Subcutaneous abdominal adipose tissue (tissue), 5 donors: ENCODE results near the gene KCNJ2.

Experiments
- H3K27ac ChIP-seq: one replicate; pipeline ENCODE4 v1.7.0; 2013; ENCODE audit warnings: low read depth, mild to moderate bottlenecking, inconsistent platforms, low read length, moderate library complexity
- H3K27me3 ChIP-seq, 5 donors: one replicate each; pipeline ENCODE4 v1.7.0; 2013; ENCODE audit warnings: low read length in 5 of 5, inconsistent platforms in 1 of 5; ENCODE audit not compliant: control insufficient read depth in 5 of 5, insufficient read depth in 4 of 5
- H3K36me3 ChIP-seq, 5 donors: one replicate each; pipeline ENCODE4 v1.7.0; 2013; ENCODE audit warnings: low read length in 5 of 5; ENCODE audit not compliant: control insufficient read depth in 5 of 5, insufficient read depth in 5 of 5
- H3K4me1 ChIP-seq, 5 donors: one replicate each; pipeline ENCODE4 v1.7.0; 2013; ENCODE audit warnings: low read length in 5 of 5, mild to moderate bottlenecking in 3 of 5, moderate library complexity in 1 of 5; ENCODE audit not compliant: control insufficient read depth in 5 of 5, insufficient read depth in 5 of 5
- H3K4me3 ChIP-seq, 5 donors: one replicate each; pipeline ENCODE4 v1.7.0; 2013; ENCODE audit warnings: low read length in 5 of 5, low read depth in 1 of 5
- H3K9ac ChIP-seq, 5 donors: one replicate each; pipeline ENCODE4 v1.7.0; 2013; ENCODE audit warnings: low read length in 5 of 5, mild to moderate bottlenecking in 4 of 5, moderate library complexity in 3 of 5
- H3K9me3 ChIP-seq, 5 donors: one replicate each; pipeline ENCODE4 v1.7.0; 2013; ENCODE audit warnings: low read length in 5 of 5; ENCODE audit not compliant: control insufficient read depth in 5 of 5
- donor health status: healthy.
- donor health status: healthy.
- donor health status: healthy.
- donor health status: healthy.
- donor health status: healthy.

Gene KCNJ2

DNA sequence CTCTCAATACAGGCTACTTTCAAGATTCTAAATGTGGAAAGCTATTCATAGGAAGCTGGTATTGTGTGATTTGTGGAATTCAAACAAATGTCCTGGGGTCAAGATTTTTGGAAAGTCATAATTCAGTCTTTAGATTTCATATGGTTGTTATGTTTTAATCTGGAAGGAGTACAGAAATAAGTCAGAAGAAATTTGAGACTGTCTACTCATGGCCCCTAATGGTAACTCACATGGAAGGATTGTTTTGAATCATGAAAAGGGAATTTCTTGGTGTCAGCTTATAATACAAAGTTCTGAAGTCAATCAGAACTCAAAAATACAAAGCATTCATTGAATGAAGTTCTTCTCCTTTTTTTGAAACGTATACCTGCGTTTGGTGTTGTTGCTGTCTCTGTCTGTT is 3.1 kb downstream of the KCNJ2 start:
- Histone ChIP-seq H3K27me3 (peaks cover 0 to 10% (median 5%) of the 10 kb centered on the region in 5 donors), H3K36me3 (peaks cover 0 to 15% (median 3%) of the 10 kb centered on the region in 5 donors), H3K27ac (no peak overlapping the region), H3K4me1 (peaks cover 3 to 27% (median 23%) of the 10 kb centered on the region in 5 donors), H3K4me3 (no peak overlapping the region), H3K9ac (no peak overlapping the region), H3K9me3 (peaks cover 0 to 3% (median 0%) of the 10 kb centered on the region in 5 donors)

DNA sequence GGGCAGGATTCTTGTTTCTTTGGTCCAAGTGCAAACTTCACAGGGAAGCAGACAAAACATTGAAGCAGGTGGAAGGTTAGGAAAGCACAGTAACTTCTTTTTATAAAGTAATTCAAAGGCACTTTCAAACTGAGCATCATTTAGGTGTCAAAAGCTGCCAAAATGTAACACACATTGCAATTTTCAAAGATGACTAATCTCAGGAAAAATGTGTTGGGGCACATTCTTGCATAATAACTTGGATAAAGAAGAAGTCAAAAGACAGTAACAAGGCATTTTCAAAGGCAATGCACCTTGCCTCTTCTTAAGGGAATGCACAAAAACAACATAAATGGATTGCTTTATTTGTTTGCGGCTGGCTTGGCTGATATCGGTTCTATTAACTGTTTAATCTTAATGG is 3.6 kb downstream of the KCNJ2 start:
- no peak overlapping the region for H3K9ac ChIP-seq
- H3K27ac ChIP-seq, result no peak overlapping the region
- H3K4me1 ChIP-seq, result peaks cover 1 to 24% (median 22%) of the 10 kb centered on the region in 5 donors

GRCh38 chr17:70173681-70174080 is 4.3 kb downstream of the KCNJ2 start:
- Histone ChIP-seq H3K9ac (no peak overlapping the region), H3K27ac (no peak overlapping the region), H3K9me3 (peaks cover 0 to 3% (median 0%) of the 10 kb centered on the region in 5 donors), H3K36me3 (peaks cover 0 to 15% (median 3%) of the 10 kb centered on the region in 5 donors), H3K4me1 (peaks cover 0 to 16% (median 14%) of the 10 kb centered on the region in 5 donors), H3K27me3 (peaks cover 0 to 10% (median 5%) of the 10 kb centered on the region in 5 donors), H3K4me3 (no peak overlapping the region)

More for the DNA sequence above, 3.6 kb downstream of the KCNJ2 start:
- Histone ChIP-seq H3K27me3 (peaks cover 0 to 10% (median 5%) of the 10 kb centered on the region in 5 donors), H3K9me3 (peaks cover 0 to 3% (median 0%) of the 10 kb centered on the region in 5 donors), H3K36me3 (peaks cover 0 to 15% (median 3%) of the 10 kb centered on the region in 5 donors), H3K4me3 (no peak overlapping the region)

DNA sequence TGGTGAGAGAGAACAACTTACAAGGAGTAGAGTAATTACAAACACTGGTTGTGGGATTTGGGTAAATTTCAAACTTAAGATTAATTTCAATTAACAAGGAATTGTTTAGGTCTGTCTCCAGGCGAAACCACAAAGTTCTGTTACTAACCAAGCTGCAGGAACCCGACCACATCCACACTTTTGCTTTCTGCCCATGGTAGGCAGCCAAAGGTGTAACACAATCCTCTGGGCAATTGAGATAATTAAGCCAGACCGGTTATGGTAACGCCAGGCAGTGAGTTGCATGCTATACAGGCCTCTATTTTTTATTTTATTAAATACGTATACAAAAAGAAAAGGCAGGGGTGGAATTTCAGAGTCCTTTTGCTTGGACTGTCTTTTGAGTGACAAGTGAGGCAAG is 12.0 kb downstream of the KCNJ2 start:
- Histone ChIP-seq H3K9ac (no peak overlapping the region), H3K27ac (no peak overlapping the region), H3K27me3 (no peaks in the 10 kb centered on the region), H3K36me3 (no peaks in the 10 kb centered on the region), H3K4me3 (no peak overlapping the region), H3K9me3 (no peaks in the 10 kb centered on the region), H3K4me1 (no peaks in the 10 kb centered on the region)

DNA sequence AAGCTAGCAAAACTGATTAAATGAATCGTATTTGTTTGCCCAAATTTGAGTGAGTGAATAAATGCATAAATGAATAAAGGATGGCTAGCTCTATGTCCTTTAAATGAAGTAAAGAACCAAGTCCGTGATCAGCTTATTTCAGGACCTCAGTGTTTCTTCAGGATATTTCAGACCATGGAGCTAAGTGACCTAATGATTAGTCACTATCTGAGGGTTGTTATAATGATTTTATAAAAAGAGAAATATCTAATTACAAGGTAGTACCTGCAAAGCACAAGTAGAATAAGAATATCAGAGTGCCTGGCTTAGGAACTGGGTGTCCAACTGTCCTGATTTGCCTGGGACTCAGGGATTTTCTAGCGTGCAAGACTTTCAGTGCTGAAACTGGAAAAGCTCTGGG is 12.5 kb downstream of the KCNJ2 start:
- H3K4me3 ChIP-seq, result no peak overlapping the region
- H3K27ac ChIP-seq, result no peak overlapping the region
- no peaks in the 10 kb centered on the region for H3K4me1 ChIP-seq
- no peak overlapping the region for H3K9ac ChIP-seq
- no peaks in the 10 kb centered on the region for H3K36me3 ChIP-seq
- no peaks in the 10 kb centered on the region for H3K9me3 ChIP-seq
- no peaks in the 10 kb centered on the region for H3K27me3 ChIP-seq

DNA sequence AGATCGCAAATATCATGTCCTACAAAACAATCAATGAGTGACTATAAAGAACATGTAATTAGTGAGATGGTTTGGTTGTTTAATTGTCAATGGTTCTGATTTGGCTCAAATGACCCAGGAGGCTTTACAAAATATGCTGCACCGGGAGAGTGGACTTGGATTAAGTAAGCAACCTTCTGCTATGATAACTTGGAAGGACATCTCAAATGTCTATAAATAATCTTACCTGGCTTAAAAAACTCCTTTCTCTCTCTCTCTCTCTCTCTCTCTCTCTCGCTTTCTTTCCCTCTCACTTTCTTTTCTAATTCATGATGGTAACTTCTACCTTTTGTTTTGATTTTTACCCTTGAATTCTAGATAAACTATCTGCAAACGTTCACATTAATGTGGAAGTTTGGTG is 14.2 kb downstream of the KCNJ2 start:
- Histone ChIP-seq H3K9ac (no peak overlapping the region), H3K27ac (no peak overlapping the region)

GRCh38 chr17:70184207-70184606 is 14.9 kb downstream of the KCNJ2 start:
- H3K9me3 ChIP-seq, result no peaks in the 10 kb centered on the region
- no peaks in the 10 kb centered on the region for H3K36me3 ChIP-seq
- H3K9ac ChIP-seq, result no peak overlapping the region
- H3K27me3 ChIP-seq, result no peaks in the 10 kb centered on the region
- H3K4me3 ChIP-seq, result no peak overlapping the region
- no peak overlapping the region for H3K27ac ChIP-seq
- no peaks in the 10 kb centered on the region for H3K4me1 ChIP-seq

More for the DNA sequence above, 14.2 kb downstream of the KCNJ2 start:
- no peaks in the 10 kb centered on the region for H3K36me3 ChIP-seq
- H3K4me3 ChIP-seq, result no peak overlapping the region
- H3K27me3 ChIP-seq, result no peaks in the 10 kb centered on the region
- H3K4me1 ChIP-seq, result no peaks in the 10 kb centered on the region
- no peaks in the 10 kb centered on the region for H3K9me3 ChIP-seq

GRCh38 chr17:70184770-70185169 is 15.4 kb downstream of the KCNJ2 start:
- Histone ChIP-seq H3K9ac (no peak overlapping the region), H3K36me3 (no peaks in the 10 kb centered on the region), H3K27me3 (no peaks in the 10 kb centered on the region), H3K27ac (no peak overlapping the region), H3K4me1 (no peaks in the 10 kb centered on the region), H3K4me3 (no peak overlapping the region), H3K9me3 (no peaks in the 10 kb centered on the region)

DNA sequence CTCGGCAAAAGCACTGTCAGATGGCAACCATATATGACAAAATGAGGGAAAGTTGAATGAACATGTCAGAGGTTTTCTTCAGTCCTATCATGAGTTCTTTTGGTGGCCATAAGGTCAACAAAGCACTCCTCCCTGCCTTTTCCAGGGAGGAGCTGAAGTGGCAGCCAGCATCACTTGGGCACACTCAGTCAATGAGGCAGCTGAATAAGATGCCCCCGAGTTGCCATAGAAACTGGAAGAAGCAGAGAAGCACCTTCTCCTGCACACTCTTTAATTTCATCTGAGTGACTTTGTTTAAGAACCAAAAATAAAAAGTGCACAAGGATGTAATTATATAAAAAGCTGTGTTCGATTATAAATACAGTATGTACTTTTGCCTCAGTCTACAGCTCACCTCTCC is 16.0 kb downstream of the KCNJ2 start:
- Histone ChIP-seq H3K4me3 (no peak overlapping the region), H3K36me3 (no peaks in the 10 kb centered on the region), H3K9ac (no peak overlapping the region), H3K27me3 (no peaks in the 10 kb centered on the region), H3K27ac (no peak overlapping the region), H3K4me1 (no peaks in the 10 kb centered on the region), H3K9me3 (no peaks in the 10 kb centered on the region)

DNA sequence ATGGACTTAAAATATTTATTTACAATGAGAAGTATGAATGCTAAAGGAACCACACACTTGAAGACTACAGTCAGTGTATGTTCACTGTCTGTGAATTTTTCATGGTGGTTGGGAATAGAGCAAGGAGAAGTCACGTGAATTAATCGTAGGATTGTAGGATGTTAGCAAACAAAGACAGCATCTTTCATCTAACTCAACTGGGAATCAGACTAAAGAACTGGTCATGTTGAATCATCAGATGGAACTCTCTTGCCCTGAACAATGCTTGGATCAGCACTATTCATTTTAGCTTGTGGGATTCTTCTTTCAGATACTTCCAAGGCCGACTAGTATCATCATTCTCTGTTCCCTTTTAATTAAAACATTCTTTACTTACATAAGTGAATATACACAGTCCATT is 18.1 kb downstream of the KCNJ2 start:
- H3K27me3 ChIP-seq, result no peaks in the 10 kb centered on the region
- no peak overlapping the region for H3K4me3 ChIP-seq
- no peaks in the 10 kb centered on the region for H3K9me3 ChIP-seq
- H3K27ac ChIP-seq, result no peak overlapping the region
- no peak overlapping the region for H3K9ac ChIP-seq
- H3K4me1 ChIP-seq, result no peaks in the 10 kb centered on the region
- no peaks in the 10 kb centered on the region for H3K36me3 ChIP-seq
